Chondrocyte (in vitro differentiated cells): ENCODE results near the gene FBL. TPM values are rescaled to one million over a fixed set of nuclear protein-coding genes. Genes with fewer than 3 reads are reported as not detected.
A peak's percentile ranks its signal among the peaks of the same experiment; 100 is the strongest.
"Not testable (repeated sequence)": the region's sequence is repeated elsewhere in the genome, so short reads cannot be mapped to it uniquely, and the experiment has no call there.

Source experiments
- DNase-seq: peaks from one replicate; pipeline ENCODE4 v3.0.0; 2021; ENCODE audit warnings: mixed read lengths, low spot score
- H3K27ac Mint-ChIP-seq: one replicate; pipeline ENCODE4 v1.8.0; 2021; ENCODE audit warnings: mild to moderate bottlenecking, moderate library complexity, mixed read lengths; ENCODE audit not compliant: unreplicated experiment
- H3K27me3 Mint-ChIP-seq: 2 replicates; pipeline ENCODE4 v1.8.0; 2021; ENCODE audit warnings: low read depth, mixed read lengths
- H3K36me3 Mint-ChIP-seq: 2 replicates; pipeline ENCODE4 v1.8.0; 2021; ENCODE audit warnings: low read depth, mixed read lengths
- H3K4me1 Mint-ChIP-seq: 2 replicates; pipeline ENCODE4 v1.8.0; 2021; ENCODE audit warnings: low read depth, mild to moderate bottlenecking, mixed read lengths
- H3K4me3 Mint-ChIP-seq: one replicate; pipeline ENCODE4 v1.8.0; 2021; ENCODE audit warnings: mild to moderate bottlenecking, moderate library complexity, mixed read lengths; ENCODE audit not compliant: unreplicated experiment
- H3K9me3 Mint-ChIP-seq: 2 replicates; pipeline ENCODE4 v1.8.0; 2021; ENCODE audit warnings: low read depth, mixed read lengths
- CTCF ChIP-seq: fragments of 200-600 bp; sonication (generic); IDR thresholded peaks from 2 replicates; pipeline ENCODE4 v1.5.0; 2021; ENCODE audit warnings: antibody characterized with exemption, mild to moderate bottlenecking, moderate library complexity
- total RNA-seq: library from RNA; stranded (reverse); gene quantifications from 3 replicates; pipeline ENCODE4 v1.2.1, GENCODE V29; 2021

The FBL gene
- total RNA-seq, 1 donor from 2014 or later = 104 TPM

DNA sequence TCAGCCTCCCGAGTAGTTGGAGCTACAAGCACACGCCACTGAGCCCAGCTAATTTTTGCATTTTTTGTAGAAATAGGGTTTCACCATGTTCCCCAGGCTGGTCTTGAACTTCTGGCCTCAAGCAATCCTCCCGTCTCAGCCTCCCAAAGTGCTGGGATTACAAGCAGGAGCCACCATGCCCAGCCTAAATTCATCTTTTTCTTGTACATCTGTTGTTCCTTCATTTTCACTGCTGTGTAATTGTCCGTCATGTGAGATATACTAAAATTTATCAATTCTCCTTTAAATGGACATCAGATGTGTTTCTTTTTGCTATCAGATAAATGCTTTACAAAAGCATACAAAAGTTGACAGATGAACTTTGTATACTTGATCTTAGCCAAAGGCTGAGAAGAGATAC is 35.1 kb downstream of the FBL start:
- Mint-ChIP-seq H3K36me3 (peaks cover 3% of the 10 kb centered on the region), H3K4me1 (no peaks in the 10 kb centered on the region), H3K27ac (no peak overlapping the region), H3K27me3 (no peaks in the 10 kb centered on the region), H3K4me3 (no peak overlapping the region), H3K9me3 (peaks cover 2% of the 10 kb centered on the region)
- no peak for DNase-seq
- no peak for TF ChIP-seq CTCF

DNA sequence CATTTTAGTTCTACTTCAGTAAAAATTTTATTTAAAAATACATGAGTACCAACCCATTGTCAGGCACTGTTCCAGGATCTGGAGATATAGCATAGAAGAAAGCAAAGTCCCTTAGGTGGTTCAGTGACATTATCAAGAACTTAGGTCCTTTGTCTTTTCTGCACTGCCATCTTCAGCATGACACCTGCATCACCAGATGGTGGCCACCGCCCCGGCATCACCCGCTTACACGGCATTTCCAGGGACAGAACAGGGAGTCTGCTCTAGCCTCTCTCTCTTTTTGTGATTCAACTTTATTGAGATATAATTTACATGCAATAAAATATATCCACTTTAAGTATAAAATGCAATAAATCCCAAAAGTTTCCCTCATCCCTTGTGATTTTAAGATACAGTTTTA is 35.8 kb downstream of the FBL start:
- Mint-ChIP-seq H3K27ac (no peak overlapping the region), H3K4me3 (no peak overlapping the region), H3K4me1 (no peaks in the 10 kb centered on the region), H3K27me3 (no peaks in the 10 kb centered on the region), H3K9me3 (peaks cover 2% of the 10 kb centered on the region), H3K36me3 (peaks cover 2% of the 10 kb centered on the region)
- no peak for TF ChIP-seq CTCF
- DNase-seq = peak; percentile 44

GRCh38 chr19:39809368-39809767 is 36.8 kb downstream of the FBL start:
- no peaks in the 10 kb centered on the region for H3K4me1 Mint-ChIP-seq
- TF ChIP-seq CTCF = no peak
- no peak overlapping the region for H3K4me3 Mint-ChIP-seq
- peaks cover 2% of the 10 kb centered on the region for H3K9me3 Mint-ChIP-seq
- H3K27ac Mint-ChIP-seq = no peak overlapping the region
- H3K27me3 Mint-ChIP-seq = no peaks in the 10 kb centered on the region
- peaks cover 2% of the 10 kb centered on the region for H3K36me3 Mint-ChIP-seq
- DNase-seq = no peak

DNA sequence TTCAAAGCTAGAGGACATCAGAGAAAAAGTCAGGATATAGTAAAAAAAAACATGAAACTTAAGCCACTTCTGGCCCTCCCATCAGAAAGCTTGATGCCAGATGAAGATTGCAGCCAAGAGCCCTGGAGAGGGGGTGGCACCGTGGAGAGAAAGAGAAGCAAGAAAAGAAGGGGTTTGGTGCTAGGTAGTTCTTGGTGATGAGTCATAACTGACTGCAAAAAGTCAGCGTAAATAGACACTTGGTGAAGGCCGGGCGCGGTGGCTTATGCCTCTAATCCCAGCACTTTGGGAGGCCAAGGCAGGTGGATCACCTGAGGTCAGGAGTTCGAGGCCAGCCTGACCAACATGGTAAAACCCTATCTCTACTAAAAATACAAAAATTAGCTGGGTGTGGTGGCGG is 37.5 kb downstream of the FBL start:
- DNase-seq, H3K36me3 Mint-ChIP-seq, H3K9me3 Mint-ChIP-seq, H3K4me3 Mint-ChIP-seq, H3K27me3 Mint-ChIP-seq, H3K4me1 Mint-ChIP-seq, H3K27ac Mint-ChIP-seq: not testable (repeated sequence)

GRCh38 chr19:39807846-39808364 is 38.3 kb downstream of the FBL start:
- H3K9me3 Mint-ChIP-seq = peaks cover 2% of the 10 kb centered on the region
- TF ChIP-seq CTCF = no peak
- peaks cover 8% of the 10 kb centered on the region for H3K27me3 Mint-ChIP-seq
- peaks cover 2% of the 10 kb centered on the region for H3K36me3 Mint-ChIP-seq
- no peak overlapping the region for H3K27ac Mint-ChIP-seq
- no peak for DNase-seq
- no peaks in the 10 kb centered on the region for H3K4me1 Mint-ChIP-seq
- no peak overlapping the region for H3K4me3 Mint-ChIP-seq

DNA sequence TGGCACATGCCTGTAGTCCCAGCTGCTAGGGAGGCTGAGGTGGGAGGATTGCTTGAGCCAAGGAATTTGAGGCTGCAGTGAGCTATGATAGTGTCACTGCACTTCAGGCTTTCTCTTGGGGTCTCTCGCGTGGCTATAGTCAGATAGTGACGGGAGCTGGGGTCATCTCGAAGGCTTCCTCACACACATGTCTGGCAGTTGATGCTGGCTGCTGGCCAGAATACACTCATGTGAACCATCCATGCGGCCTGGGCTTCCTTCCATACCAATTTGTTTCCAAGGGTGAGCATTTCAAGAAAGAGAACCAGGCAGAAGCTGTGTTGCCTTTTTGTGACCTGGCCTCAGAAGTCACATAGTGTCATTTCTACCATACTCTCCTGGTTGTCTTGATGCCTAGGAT is 41.1 kb downstream of the FBL start:
- no peak for TF ChIP-seq CTCF
- Mint-ChIP-seq H3K4me1 (no peaks in the 10 kb centered on the region), H3K4me3 (no peak overlapping the region), H3K36me3 (peaks cover 2% of the 10 kb centered on the region), H3K27ac (no peak overlapping the region), H3K27me3 (peaks cover 15% of the 10 kb centered on the region), H3K9me3 (peaks cover 2% of the 10 kb centered on the region)
- no peak for DNase-seq
